Stromal cell of bone marrow (primary cell): Measurements from ENCODE around the gene CPN2.

Source experiments
- DNase-seq: peaks from one replicate; pipeline ENCODE4 v3.0.0-alpha.2; 2012; ENCODE audit warnings: low read depth

The CPN2 gene

GRCh38 chr3:194294199-194294894 lies 56.8 kb downstream of the CPN2 start:
- DNase-seq: no peak

DNA sequence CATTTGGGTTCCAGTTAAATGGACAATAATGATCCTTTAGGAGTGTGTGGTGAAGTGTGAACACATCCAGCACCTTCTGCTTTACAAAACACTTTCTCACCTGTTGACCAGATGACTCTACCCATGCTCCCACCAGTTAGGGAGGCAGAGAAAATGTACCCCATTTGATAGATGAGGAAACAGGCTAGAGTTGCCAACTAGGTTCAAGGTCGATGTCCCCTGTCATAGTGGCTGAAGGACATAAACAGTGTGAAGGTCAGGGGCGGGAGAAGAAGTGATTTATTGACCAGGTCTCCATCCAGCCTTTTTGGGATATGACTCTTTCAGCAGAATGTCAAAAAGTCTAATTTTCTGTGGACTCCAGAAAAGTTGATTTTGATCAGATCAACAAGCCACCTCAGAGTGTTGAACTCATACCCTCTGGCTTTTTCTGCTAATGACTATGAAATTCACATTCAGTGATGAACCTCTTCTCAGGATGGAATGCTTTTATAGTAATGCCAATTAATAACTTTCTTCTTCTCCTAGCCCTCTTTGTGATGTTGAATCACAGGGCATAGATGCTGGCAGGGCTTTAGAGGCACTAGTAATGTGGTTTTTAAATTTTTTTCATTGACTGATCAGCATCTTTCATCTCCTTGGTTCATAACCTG lies 57.5 kb downstream of the CPN2 start:
- no peak for DNase-seq

DNA sequence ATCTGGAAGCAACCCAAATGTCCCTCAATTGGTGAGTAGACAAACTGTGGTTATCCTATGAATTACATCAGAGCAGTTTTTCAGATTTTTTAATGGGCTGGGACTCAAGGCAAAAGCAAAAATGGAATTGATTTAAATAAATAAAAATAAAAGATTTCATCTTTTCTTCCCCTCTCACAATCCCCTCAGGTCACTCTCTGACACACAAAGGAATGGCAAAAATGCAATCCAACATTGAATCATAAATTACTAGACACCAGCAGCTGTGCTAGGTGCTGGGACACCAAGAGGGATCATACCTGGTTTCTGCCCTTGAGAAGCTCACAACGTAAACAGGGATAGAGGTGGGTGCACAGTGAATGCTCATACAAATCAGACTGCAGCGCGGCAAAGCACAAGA lies 58.8 kb downstream of the CPN2 start:
- no peak for DNase-seq
